Activated T-cell treated with anti-CD3 and anti-CD28 coated beads, Interleukin-2, amount 50 U/mL, for 24 hours (primary cell): ENCODE data around the gene COL25A1.
A peak's percentile ranks its signal among the peaks of the same experiment; 100 is the strongest.

Experiments used
- DNase-seq: peaks from one replicate; pipeline ENCODE4 v3.0.0-alpha.2; 2020
- H3K27ac Mint-ChIP-seq: 2 replicates; pipeline ENCODE4 v1.8.0; 2020; ENCODE audit warnings: mild to moderate bottlenecking, mixed read lengths
- H3K27me3 Mint-ChIP-seq: 2 replicates; pipeline ENCODE4 v1.8.0; 2020; ENCODE audit warnings: mixed read lengths
- H3K36me3 Mint-ChIP-seq: 2 replicates; pipeline ENCODE4 v1.8.0; 2020; ENCODE audit warnings: low read depth, mixed read lengths
- H3K4me1 Mint-ChIP-seq: 2 replicates; pipeline ENCODE4 v1.8.0; 2020; ENCODE audit warnings: low read depth, mixed read lengths
- H3K4me3 Mint-ChIP-seq: 2 replicates; pipeline ENCODE4 v1.8.0; 2020; ENCODE audit warnings: mild to moderate bottlenecking, moderate library complexity, mixed read lengths
- H3K9me3 Mint-ChIP-seq: 2 replicates; pipeline ENCODE4 v1.8.0; 2020; ENCODE audit warnings: mixed read lengths

The COL25A1 gene

GRCh38 chr4:108779958-108780357 lies 522.5 kb downstream of the COL25A1 start:
- Mint-ChIP-seq H3K4me3 (no peak overlapping the region), H3K27me3 (peaks cover 16% of the 10 kb centered on the region), H3K27ac (no peak overlapping the region), H3K4me1 (no peaks in the 10 kb centered on the region), H3K9me3 (no peaks in the 10 kb centered on the region), H3K36me3 (no peaks in the 10 kb centered on the region)
- no peak for DNase-seq

GRCh38 chr4:108777388-108777787 lies 525.1 kb downstream of the COL25A1 start:
- Mint-ChIP-seq H3K9me3 (no peaks in the 10 kb centered on the region), H3K36me3 (no peaks in the 10 kb centered on the region), H3K4me1 (no peaks in the 10 kb centered on the region), H3K27me3 (peaks cover 16% of the 10 kb centered on the region), H3K27ac (no peak overlapping the region), H3K4me3 (no peak overlapping the region)
- DNase-seq, result no peak

- Mint-ChIP-seq H3K4me1 (no peaks in the 10 kb centered on the region), H3K4me3 (no peak overlapping the region), H3K36me3 (no peaks in the 10 kb centered on the region), H3K27ac (no peak overlapping the region), H3K27me3 (peaks cover 16% of the 10 kb centered on the region), H3K9me3 (no peaks in the 10 kb centered on the region)
- no peak for DNase-seq
These were observed 526.5 kb downstream of the COL25A1 start for GRCh38 chr4:108775921-108776320.

GRCh38 chr4:108774809-108775530 lies 527.5 kb downstream of the COL25A1 start:
- Mint-ChIP-seq H3K4me3 (no peak overlapping the region), H3K27me3 (peaks cover 16% of the 10 kb centered on the region), H3K27ac (no peak overlapping the region), H3K9me3 (no peaks in the 10 kb centered on the region), H3K4me1 (no peaks in the 10 kb centered on the region), H3K36me3 (no peaks in the 10 kb centered on the region)
- DNase-seq, result no peak

- no peak overlapping the region for H3K27ac Mint-ChIP-seq
- DNase-seq, result no peak
- H3K9me3 Mint-ChIP-seq, result no peaks in the 10 kb centered on the region
- peaks cover 16% of the 10 kb centered on the region for H3K27me3 Mint-ChIP-seq
- H3K4me1 Mint-ChIP-seq, result no peaks in the 10 kb centered on the region
- H3K36me3 Mint-ChIP-seq, result no peaks in the 10 kb centered on the region
- no peak overlapping the region for H3K4me3 Mint-ChIP-seq
These were observed 530.1 kb downstream of the COL25A1 start for GRCh38 chr4:108772402-108772801.

- DNase-seq, result no peak
- H3K36me3 Mint-ChIP-seq, result no peaks in the 10 kb centered on the region
- H3K4me1 Mint-ChIP-seq, result peaks cover 11% of the 10 kb centered on the region
- peaks cover 51% of the 10 kb centered on the region for H3K27me3 Mint-ChIP-seq
- no peaks in the 10 kb centered on the region for H3K9me3 Mint-ChIP-seq
- H3K27ac Mint-ChIP-seq, result no peak overlapping the region
- no peak overlapping the region for H3K4me3 Mint-ChIP-seq
These were observed 536.4 kb downstream of the COL25A1 start for GRCh38 chr4:108766058-108766457.

GRCh38 chr4:108763986-108764385 lies 538.5 kb downstream of the COL25A1 start:
- no peaks in the 10 kb centered on the region for H3K36me3 Mint-ChIP-seq
- DNase-seq, result no peak
- H3K4me3 Mint-ChIP-seq, result no peak overlapping the region
- H3K4me1 Mint-ChIP-seq, result peaks cover 11% of the 10 kb centered on the region
- H3K27me3 Mint-ChIP-seq, result peaks cover 64% of the 10 kb centered on the region
- no peaks in the 10 kb centered on the region for H3K9me3 Mint-ChIP-seq
- H3K27ac Mint-ChIP-seq, result no peak overlapping the region

- Mint-ChIP-seq H3K4me1 (peaks cover 11% of the 10 kb centered on the region), H3K4me3 (peak overlapping the region; percentile 81), H3K27ac (no peak overlapping the region), H3K9me3 (no peaks in the 10 kb centered on the region), H3K27me3 (peaks cover 64% of the 10 kb centered on the region), H3K36me3 (no peaks in the 10 kb centered on the region)
- DNase-seq, result no peak
These were observed 539.2 kb downstream of the COL25A1 start for GRCh38 chr4:108763226-108763593.

GRCh38 chr4:108762559-108763225 lies 539.8 kb downstream of the COL25A1 start, which contains the start of gene ETNPPL:
ETNPPL (minus strand) TSS chr4:108763053; CDS start chr4:108762898, 155 bp downstream.
- Mint-ChIP-seq H3K36me3 (no peaks in the 10 kb centered on the region), H3K4me1 (peaks cover 11% of the 10 kb centered on the region), H3K4me3 (peak within 1 kb of the TSS; percentile 81), H3K27ac (no peak within 1 kb of the TSS), H3K27me3 (peaks cover 64% of the 10 kb centered on the region), H3K9me3 (no peaks in the 10 kb centered on the region)
- peak; percentile 58 for DNase-seq
